OCI-LY1 (cell line): ENCODE measurements around the gene HTT.

Experiments
- CTCF ChIP-seq: fragments of 200-600 bp; sonication (generic), shearing (Covaris generic); IDR thresholded peaks from 2 replicates; pipeline ENCODE4 v1.5.1; 2017; ENCODE audit warnings: mild to moderate bottlenecking, antibody characterized with exemption, low read length, moderate library complexity, mixed read lengths
- EZH2 ChIP-seq: fragments of 200-600 bp; sonication (generic), shearing (Covaris generic); IDR thresholded peaks from 2 replicates; pipeline ENCODE4 v1.8.0; 2017; ENCODE audit warnings: borderline replicate concordance, mixed run types, mild to moderate bottlenecking, antibody characterized with exemption, low read length, moderate library complexity, mixed read lengths

GRCh38 chr4:3111461-3111860 lies 37.0 kb downstream of the HTT start:
- no peak for TF ChIP-seq EZH2
- no peak for TF ChIP-seq CTCF
